C4-2B (cell line): ENCODE data around the gene RADIL.

Source experiments
- CTCF ChIP-seq: fragments of 450-650 bp; conservative IDR thresholded peaks from 2 replicates; pipeline ENCODE4 v1.5.1; 2017; ENCODE audit warnings: mild to moderate bottlenecking
- ZFX ChIP-seq: fragments of 450-650 bp; IDR thresholded peaks from 2 replicates; pipeline ENCODE4 v1.6.1; 2017

GRCh38 chr7:4789194-4790077 is 94.1 kb downstream of the RADIL start:
- TF ChIP-seq CTCF = no peak
- no peak for TF ChIP-seq ZFX
